BJ (cell line): Measurements from ENCODE around the gene CRYL1. TPM values are rescaled to one million over a fixed set of nuclear protein-coding genes. Genes with fewer than 3 reads are reported as not detected.

ENCODE experiments used
- CTCF ChIA-PET: fragments of 350-600 bp; formaldehyde crosslinking; extraction: SDS; loops from one replicate; lab custom pipeline; 2021; ENCODE audit warnings: antibody characterized with exemption, inconsistent platforms; lab: Yijun Ruan, JAX
- POLR2A ChIA-PET: fragments of 300-600 bp; sonication (Branson Sonifier 250); formaldehyde crosslinking; extraction: SDS; loops from one replicate; lab custom pipeline; 2021; ENCODE audit warnings: antibody characterized with exemption; lab: Charles Lee
- DNase-seq: peaks from one replicate; pipeline ENCODE4 v3.0.0-alpha.2; 2011; ENCODE audit warnings: low read depth
- H3K27me3 ChIP-seq: 2 replicates; pipeline ENCODE4 v1.6.0; 2011; ENCODE audit warnings: low read length; ENCODE audit not compliant: control insufficient read depth, insufficient read depth
- H3K36me3 ChIP-seq: 2 replicates; pipeline ENCODE4 v1.5.1; 2011; ENCODE audit warnings: low read length; ENCODE audit not compliant: control insufficient read depth, insufficient read depth
- H3K4me3 ChIP-seq: 2 replicates; pipeline ENCODE4 v1.5.1; 2011; ENCODE audit warnings: low read depth, mild to moderate bottlenecking, control low read depth, low read length
- polyA plus RNA-seq: library from polyadenylated mRNA; depleted of rRNA; stranded (reverse); fragments of >200 nt; gene quantifications from 2 replicates; pipeline ENCODE4 v1.2.3, GENCODE V29; 2011
- TF ChIP-seq, protein P1 (sequence below): IDR thresholded peaks from 2 replicates; pipeline ENCODE4 v1.5.1; 2011; ENCODE audit warnings: low read depth, mild to moderate bottlenecking, control low read depth, inconsistent platforms, low read length, moderate library complexity; ENCODE audit not compliant: insufficient read depth

Gene CRYL1
- polyA plus RNA-seq, 1 experiment = 30.6 TPM

DNA sequence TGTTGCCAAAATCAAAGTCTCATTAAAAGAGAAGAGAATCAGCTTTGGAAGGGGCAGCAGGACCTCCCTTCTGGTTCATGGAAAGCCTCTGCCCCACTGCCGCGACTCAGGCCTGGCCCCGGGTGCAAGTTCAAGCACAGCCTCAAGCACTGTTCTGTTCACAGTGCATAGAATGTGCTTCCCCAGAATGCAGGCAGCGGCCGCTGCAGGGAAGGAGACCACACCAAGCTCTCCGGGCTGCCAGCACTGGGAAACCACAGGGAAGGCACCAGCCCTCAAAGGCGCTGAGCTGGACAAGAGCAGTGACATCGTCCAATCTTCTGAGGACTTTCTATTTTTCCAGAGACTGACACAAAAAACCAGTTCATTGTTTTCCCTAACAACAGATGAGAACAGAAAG is 55.5 kb downstream of the CRYL1 start:
- ChIA-PET POLR2A (no interaction called here), CTCF (no interaction called here)
- no peaks in the 10 kb centered on the region for H3K36me3 ChIP-seq
- DNase-seq = no peak
- TF ChIP-seq, protein P1, sequence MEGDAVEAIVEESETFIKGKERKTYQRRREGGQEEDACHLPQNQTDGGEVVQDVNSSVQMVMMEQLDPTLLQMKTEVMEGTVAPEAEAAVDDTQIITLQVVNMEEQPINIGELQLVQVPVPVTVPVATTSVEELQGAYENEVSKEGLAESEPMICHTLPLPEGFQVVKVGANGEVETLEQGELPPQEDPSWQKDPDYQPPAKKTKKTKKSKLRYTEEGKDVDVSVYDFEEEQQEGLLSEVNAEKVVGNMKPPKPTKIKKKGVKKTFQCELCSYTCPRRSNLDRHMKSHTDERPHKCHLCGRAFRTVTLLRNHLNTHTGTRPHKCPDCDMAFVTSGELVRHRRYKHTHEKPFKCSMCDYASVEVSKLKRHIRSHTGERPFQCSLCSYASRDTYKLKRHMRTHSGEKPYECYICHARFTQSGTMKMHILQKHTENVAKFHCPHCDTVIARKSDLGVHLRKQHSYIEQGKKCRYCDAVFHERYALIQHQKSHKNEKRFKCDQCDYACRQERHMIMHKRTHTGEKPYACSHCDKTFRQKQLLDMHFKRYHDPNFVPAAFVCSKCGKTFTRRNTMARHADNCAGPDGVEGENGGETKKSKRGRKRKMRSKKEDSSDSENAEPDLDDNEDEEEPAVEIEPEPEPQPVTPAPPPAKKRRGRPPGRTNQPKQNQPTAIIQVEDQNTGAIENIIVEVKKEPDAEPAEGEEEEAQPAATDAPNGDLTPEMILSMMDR = no peak
- H3K4me3 ChIP-seq = no peak overlapping the region
- H3K27me3 ChIP-seq = peaks cover 2% of the 10 kb centered on the region; the same call in 1 of the 2 replicates

- no peak for DNase-seq
- Histone ChIP-seq H3K27me3 (peaks cover 2% of the 10 kb centered on the region; the same call in 1 of the 2 replicates), H3K36me3 (no peaks in the 10 kb centered on the region), H3K4me3 (no peak overlapping the region)
- ChIA-PET CTCF (no interaction called here), POLR2A (no interaction called here)
- TF ChIP-seq, protein P1 = no peak
Observed at GRCh38 chr13:20466371-20466770, 59.3 kb downstream of the CRYL1 start.

GRCh38 chr13:20465218-20465879 is 60.3 kb downstream of the CRYL1 start:
- Histone ChIP-seq H3K36me3 (no peaks in the 10 kb centered on the region), H3K4me3 (no peak overlapping the region), H3K27me3 (peaks cover 2% of the 10 kb centered on the region; the same call in 1 of the 2 replicates)
- TF ChIP-seq, protein P1 = no peak
- POLR2A ChIA-PET = no interaction called here
- CTCF ChIA-PET = no interaction called here
- DNase-seq = no peak

DNA sequence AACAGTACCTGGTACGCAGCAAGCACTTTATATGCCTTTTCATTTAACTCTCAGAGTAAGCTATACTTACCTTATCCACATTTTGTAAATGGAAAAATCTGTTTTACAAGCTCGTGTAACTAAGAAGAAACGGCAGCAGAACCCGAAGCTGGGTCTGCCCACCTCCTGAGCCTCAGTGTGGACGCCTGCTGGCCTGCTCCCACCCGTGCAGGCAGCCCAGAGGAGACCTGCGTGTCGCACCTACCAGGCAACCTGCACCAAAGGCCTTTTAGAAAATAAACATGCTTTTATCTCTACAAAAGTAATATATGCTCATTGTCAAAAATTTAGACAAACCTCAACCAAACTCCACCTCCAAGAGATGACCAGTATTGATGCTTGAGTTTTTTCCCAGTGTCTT is 62.7 kb downstream of the CRYL1 start:
- TF ChIP-seq, protein P1 = no peak
- POLR2A ChIA-PET = no interaction called here
- CTCF ChIA-PET = no interaction called here
- DNase-seq = no peak
- Histone ChIP-seq H3K36me3 (no peaks in the 10 kb centered on the region), H3K27me3 (peaks cover 2% of the 10 kb centered on the region; the same call in 1 of the 2 replicates), H3K4me3 (no peak overlapping the region)

DNA sequence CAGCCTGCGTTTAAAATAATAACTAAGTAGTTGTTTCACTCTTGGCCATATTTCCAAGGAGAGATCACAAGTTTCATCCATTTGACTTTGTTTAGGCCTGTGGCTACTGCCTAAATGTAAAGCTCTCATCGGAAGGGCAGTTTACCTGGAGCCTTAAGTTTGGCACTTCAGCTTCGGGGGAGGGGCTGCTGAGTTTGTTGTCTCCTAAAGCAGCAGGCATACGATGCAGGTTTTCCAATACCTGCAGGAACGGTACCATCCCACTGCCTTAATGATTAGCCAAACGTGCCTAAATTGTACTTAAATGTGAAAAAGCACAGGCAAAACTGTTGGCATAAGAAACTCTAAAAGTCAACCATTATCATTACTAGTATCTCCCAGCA is 63.1 kb downstream of the CRYL1 start:
- Histone ChIP-seq H3K27me3 (peaks cover 2% of the 10 kb centered on the region; the same call in 1 of the 2 replicates), H3K4me3 (no peak overlapping the region), H3K36me3 (no peaks in the 10 kb centered on the region)
- DNase-seq = no peak
- CTCF ChIA-PET = no interaction called here
- TF ChIP-seq, protein P1 = no peak
- POLR2A ChIA-PET = no interaction called here
